Eye (tissue), 1 donor: ENCODE measurements around the gene PAX8.
A peak's percentile ranks its signal among the peaks of the same experiment; 100 is the strongest.

ENCODE experiments used
- DNase-seq: peaks from one replicate; pipeline ENCODE4 v3.0.0-alpha.2; 2015

The PAX8 gene

DNA sequence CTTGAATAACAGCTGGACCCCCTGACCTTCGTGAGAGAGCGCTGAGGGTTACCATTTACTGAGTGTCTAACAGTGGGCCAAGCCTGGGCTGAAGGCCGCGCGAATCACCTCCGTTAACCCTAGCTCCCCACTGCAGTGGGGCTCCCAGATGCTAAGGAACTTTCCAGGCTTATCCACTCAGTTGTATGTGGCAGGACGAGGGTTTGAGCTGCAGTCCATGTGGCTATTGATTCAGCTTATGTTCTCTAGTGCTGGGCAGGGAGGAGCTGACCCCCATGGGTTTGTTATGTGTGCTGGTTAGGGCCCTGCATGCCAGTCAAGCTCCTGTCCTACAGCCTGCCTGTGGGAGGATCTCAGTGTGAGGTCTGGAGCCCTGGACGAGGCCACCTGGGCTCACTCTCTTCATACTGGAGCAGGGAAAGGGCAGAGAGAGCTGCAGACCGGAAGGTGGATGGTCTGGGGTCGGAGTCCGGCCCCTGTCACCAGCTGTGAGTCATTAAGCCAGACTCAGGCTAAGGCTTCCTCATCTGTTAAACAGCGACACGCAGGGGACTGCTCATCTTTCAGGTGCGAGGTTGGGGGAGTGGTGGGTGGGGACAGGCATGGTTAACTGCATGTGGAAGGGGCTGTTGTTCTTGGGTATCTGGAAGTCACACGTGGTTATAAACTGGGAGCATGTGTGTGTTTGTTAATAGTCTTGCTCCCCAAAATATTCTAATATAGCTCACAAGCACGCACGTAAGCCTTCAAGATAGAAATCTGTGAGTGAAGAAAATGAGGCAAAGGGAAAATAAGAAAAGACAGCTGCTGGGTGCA is 98.4 kb downstream of the PAX8 start:
- no peak for DNase-seq

DNA sequence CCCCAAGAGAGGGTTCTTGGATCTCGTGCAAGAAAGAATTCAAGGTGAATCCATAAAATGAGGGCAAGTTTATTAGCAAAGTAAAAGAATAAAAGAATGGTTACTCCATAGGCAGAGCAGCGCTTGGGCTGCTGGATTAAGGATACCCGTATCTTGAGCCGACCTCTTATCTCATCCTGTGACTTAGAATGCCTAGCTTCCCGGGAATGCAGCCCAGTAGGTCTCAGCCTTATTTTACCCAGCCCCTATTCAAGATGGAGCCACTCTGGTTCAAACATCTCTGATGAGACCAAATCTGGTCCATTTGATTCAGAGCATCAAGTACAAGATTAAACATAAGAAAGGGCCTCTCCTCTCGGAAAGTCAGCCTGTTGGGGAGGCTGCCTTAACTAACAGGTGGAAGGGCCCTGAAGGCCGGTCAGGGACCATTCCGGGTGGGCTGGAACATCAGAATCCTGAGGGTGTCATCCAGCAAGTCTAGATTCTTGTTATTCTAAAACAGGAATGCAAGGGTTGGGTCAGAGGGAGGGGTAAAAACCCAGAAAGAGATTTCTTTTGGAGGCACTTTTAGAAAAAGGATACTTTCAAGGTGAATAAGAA is 99.2 kb downstream of the PAX8 start:
- DNase-seq, result no peak

DNA sequence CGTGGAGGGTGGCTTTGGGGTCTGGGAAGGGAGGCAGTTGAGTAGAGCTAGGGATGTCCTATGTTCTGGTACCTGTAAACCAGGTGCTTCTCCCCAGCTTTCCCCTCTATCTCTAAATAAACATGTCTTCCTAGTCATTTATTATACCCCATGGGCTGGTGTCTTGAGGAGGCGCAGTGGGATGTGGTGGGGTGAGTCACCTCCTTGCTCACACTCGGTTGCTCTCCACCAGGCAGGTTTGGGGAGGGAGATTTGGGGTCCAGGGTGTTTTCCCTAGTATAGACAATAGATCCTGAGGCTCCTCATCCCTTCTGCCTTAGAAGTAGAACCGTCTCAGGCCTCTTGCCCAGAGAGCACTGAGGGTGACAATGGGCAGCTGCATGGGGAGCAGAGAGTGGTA is 99.8 kb downstream of the PAX8 start:
- DNase-seq, result no peak

DNA sequence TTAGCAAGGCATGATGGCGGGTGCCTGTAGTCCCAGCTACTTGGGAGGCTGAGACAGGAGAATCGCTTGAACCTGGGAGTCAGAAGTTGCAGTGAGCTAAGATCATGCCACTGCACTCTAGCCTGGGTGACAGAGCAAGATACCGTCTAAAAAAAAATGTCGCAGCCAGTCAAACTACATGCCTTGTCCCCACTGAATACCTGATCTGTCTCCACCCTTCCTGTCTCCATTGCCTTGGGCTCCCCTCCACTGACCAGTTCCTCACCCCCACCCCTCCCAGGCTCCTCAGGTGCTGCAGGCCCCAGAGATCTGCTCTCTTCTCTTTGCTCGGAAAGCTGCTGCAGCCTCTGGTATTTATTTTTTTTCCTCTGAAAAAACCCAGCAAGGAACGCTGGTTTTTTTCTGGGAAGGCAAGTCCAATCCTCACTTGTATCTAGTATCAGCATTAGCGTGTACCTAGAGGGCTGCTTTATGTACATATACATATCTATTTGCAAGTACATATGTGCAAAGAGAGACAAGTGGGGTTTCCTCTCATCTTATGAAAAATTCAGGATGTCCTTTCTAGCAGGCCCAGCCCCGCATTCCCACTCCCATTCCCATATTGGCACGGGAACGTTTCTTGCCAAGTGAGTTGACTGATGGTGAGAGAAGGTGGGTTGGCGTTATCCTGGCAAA is 100.5 kb downstream of the PAX8 start:
- DNase-seq, result no peak

DNA sequence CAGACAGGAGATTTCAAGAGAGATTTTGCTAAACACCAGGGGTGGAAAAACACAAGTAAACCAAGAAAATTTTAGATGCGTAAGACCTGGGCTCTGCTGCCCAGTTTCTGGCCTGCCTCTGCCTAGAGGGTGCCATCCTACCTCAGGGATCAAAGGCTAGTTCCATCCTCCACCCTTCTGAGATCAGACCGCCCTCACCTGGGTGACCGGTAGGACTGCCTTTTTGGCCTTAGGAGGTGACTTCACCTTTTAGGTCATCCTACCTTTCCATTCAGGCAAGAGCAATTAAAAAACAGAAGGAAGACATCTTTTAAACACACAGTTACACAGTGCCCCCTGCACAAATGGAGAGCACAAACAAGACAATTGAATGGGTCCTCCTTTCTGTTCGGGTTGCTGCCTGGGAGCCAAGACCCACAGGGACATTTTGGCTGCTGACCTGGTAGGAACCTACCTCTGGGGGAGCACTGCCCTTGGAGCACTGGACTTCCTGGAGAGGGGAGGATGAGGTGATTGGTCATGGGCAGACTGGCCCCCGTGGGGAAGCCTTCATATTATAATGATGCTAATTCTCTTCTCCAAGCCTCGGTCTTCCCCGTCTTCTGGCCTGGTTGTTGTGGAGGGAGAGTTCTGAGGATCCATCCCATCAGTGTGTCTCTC is 101.9 kb downstream of the PAX8 start:
- DNase-seq, result no peak

DNA sequence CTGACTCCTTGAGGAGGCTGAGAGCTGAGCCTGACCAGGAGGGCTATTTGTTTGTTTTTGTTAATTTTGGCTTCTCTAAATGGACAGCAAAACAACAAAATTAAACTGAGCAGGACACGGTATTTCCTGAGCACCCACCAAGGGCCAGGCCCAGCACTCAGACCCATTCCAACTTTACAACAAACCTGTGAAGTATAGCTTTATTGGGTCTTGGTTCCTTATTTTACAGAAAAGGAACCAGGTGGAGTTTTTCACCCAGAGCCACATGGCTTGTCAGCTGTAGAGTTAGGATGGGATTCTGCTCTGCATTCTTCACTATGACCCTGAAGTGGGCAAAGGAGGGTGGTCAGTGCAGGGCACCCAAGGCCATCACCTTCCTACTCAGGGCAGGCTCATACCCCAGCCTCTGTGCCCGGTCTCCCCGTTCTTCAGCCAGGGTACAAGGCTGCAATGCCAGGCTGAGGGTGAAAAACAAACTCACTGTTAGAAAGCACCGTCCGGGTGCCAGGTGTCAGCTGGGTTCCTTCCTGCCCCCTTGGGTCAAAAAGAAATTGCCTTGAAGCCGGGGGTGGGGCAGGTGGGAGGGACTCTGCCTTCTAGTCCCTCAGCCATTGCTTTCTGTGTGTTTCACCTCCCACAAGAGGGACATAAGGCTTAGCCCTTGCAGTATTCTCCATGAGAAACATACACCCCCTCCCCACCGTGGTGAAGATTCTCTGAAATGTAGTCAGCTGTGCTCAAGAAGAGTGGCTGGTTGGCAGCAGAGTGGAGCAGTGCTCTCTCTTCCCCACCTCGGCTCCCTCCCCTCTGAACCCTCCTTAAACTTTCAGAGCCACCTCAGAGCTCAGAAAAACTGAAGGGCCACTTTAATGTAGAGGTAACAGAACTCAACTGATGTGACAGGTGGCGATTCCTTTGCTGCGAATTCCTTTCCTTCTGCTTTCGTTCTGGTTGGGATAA is 102.7 kb downstream of the PAX8 start:
- no peak for DNase-seq

DNA sequence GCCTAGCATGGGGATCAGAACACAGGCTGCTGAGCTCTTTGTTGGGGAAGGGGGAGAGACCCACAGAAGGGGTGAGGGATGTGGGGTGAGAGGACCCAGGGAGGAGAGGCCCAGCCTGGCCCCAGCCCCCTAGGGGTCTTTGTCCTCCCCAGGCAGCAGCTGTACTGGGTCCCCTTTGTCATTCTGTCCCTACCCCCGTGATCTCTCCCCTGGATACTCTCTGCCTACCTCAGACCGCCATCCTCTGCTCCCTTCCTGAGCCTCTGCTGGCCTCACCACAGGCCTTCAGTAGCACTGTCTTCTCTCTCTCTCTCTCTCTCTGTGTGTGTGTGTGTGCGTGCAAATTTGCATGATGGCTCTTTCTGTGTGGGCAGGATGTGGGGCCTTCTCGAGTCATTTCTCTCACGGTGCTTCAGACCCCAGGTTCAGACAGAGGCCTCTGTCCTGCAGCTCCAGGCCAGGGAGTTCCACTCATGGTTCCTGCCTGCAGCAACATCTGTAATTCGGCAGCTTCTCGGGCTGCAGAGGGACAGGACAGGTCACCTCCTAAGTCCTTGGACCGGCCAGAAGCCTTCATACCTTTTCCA is 103.6 kb downstream of the PAX8 start:
- DNase-seq, result peak; percentile 54

DNA sequence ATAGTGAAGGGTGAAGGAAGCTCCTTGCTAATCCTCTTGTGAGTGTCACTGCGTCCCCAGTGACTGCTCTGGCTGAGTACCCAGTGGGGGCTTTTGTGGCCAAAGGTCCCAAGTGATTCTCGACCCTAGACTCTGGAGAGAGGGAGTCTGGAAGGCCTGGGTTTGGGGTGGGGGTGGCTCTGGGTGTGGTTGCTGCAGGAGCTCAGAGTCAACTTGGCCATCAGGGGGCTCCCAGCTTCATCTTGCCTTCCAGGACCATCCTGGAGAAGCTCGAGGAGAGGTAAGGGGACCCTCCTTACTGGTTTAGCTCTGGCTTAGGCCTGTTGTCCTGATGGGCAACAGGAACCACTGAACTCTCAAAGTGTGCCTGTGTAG is 104.4 kb downstream of the PAX8 start:
- DNase-seq, result no peak

DNA sequence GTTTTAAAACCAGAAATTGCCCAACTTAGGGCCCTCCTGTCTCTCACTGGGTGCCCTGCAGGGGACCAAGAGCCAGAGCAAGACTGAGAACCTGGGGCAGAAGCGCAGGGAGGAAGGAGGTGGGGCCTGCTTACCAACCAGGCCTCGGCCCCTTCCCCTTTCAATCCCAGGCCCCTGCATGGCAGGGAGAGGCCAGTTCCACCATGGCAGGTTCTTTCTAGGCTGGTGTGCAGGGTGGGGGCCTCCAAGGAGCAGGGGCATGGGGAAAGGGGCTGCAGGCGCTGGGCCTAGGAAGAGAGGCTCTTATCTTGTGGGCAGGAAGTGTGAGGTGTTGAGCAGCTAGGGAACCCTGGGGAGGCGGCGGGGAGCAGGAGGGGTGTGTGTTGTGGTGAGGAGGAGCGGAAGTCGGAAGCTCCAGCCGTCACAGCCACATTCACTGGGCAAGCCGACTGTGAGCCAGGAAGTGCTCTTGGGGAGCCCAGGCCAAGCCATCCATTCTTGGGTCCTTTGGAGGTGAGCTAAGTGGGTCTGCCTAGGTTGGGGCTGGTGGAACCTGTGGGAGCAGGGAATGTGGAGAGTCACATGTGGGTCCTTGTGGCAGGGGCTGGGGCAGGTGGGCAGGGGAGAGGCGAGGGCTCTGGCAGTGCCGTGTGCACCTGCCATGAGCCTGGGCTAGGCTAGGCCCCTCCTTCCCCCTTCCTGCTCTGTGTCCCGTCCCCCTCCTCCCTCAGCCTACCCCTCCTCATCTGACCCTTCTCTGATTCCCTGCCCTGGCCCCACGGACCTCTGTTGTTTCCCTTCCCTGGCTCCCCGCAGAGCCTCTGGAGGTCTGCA is 105.0 kb downstream of the PAX8 start, which contains the start of gene PSD4:
Gene PSD4 (plus strand): TSS at position 430 of the 834 bp plus-strand sequence. CDS start 8,486 bp downstream, outside the sequence.
- no peak for DNase-seq

DNA sequence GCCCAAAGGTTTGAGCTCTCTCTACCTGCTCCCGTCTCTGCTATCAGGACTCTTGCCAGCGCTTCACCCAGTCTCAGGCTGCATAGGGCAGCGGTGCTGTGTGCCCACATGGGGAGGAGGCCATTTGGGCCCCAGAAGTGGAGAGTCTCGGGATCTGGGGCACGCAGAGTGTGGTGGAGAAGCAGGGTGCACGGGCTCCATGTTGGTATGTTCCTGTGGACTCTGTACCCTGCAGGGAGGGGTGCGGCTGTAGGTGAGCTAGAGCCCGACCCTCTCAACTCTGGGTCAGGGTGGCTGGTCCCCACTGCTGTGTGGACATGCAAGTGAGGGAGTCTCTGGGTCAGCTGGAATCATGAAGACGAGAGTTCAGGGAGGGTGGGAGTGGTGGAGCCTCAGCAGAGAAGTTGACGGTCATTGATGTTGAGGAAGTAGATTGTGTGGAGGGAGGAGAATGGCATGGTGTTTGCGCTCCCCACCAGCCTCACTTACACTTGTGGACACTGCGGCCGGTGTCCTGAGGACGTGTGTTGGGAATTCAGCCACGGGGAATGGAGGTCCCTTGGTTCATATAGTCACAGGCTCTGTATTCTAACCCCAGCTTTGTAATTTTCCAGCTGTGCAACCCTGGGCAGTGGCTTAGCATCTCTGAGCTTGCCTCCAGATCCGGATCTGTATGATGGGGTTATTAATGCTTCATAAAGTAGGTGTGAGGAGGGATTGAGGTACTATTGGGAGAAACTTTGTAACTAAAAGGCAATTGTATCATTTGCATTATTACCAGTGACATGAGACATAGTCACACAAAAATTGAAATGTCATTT is 105.8 kb downstream of the PAX8 start:
- no peak for DNase-seq

DNA sequence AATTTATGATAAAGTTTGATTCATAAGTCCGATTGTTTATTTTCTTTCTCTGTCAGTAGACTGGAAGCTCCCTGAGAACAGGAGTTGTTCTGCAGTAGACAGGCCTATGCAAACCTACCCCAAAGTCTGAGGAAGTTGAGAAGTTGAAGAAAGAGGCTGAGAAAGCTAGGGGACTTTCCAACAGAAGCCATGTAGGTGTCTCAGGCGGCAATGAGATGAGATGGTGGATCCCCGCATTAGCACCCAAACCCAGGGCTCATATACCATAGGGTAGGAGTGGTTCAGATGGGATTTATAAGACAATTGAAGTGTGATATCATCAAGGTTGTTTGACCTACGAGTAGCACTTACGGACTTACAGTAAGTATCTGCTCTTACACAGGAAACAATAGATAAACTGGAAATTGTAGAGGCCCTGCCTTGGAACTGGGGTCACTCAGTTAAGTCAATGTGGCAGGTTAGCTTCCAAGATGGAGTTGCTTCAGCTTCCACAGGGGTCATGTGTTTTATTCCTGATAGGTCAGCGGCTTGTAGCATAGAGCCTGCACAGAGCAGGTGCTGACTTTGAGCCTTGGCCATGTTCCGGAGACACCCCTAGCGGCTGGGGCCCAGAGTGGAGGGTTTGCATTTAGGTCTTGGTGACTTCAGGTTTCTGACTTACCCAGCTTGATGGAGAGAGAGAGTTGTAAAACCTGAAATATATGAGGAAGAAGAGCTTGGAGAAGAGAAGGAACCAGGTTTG is 107.2 kb downstream of the PAX8 start:
- no peak for DNase-seq

DNA sequence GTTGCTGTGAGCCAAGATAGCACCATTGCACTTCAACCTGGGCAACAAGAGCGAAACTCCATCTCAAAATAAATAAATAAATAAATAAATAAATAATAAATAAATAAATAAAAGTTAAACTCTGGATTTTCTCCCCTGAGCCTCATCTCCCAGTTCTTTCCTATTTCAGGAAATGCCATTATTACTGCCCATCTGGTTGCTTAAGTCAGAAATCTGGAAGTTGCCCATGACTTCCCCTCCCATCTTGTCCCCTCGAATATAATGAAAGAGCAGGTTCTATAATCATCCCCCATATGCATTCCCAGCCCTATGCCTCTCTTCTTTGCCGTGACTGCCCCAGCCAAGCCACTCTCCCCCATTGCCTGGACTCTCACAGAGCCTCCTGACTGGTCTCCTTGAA is 109.1 kb downstream of the PAX8 start:
- no peak for DNase-seq

DNA sequence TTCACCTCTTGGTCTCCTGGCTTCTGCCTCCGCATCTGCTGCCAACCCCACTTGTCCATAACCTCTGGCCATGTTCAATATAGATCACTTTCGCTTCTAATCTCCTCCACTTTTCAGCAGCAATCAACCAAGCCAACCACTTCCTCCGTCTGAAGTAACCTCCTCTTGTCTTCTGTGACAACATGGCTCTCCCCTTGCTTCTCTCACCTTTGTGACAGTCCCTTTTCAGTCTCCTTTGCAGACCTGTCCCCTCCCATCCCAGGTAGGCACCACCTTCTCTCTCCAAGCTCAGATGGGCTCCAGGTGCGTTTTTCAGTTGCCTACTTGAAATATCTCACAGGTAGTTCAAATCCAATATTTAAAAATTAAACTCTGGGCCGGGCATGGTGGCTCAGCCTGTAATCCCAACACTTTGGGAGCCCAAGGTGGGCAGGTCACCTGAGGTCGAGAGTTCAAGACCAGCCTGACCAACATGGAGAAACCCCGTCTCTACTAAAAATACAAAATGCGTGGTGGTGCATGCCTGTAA is 109.7 kb downstream of the PAX8 start:
- no peak for DNase-seq

DNA sequence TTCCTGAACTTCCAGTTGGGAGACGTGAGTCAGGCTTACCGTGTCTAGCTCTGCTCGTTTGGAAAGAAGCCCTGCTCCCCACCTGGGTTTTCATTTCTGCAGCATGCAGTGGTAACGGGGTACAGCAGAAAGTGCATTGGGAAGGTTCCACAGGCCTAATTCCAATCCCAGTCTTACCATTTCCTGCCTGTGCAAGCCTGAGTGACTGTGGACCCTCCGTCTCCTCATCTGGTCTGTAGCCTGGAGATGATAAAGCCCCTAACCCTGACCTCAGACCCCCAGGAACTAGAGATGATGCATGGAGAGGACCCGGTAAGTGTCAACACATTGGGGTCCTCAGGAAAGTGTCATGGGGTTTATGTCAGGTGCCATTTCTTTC is 110.8 kb downstream of the PAX8 start:
- no peak for DNase-seq

DNA sequence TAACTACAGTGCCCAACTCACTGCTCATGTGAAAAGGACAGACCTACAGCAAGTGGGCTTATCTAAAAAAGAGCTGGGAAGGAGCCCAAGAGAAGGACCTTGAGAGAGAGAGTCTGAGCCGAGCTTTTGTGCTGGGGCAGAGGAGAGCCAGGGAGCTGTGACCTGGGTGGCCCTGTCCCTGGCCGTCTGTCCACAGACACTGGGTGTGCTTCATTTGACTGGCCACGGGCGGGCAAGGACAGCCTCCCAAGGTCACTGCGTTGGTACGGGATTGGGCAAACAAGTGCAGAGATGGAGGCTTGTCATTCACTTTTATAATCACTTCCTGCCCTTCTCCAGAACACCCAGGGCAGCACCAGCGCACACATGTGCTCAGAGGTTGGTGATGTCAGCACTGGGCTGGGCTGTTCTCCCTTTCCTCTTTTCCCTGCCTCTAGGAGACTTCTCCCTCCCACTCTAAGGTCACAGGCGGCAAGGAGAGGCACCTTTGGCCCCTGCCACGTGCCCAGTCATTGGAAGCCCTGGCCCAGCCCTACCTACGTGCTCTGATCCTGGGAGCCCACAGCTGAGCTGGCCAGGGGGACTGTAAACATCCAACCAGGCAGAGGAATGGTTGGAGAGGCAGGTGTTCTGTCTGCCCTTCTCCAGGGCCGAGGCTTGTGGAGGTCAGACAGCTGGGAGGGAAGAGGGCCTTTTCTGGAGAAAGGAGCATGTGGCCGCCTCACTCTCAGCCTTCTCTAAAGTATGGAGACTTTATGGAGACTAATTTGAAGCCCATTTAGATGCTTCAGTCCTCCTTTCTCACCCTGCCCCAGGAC is 111.4 kb downstream of the PAX8 start:
- DNase-seq, result no peak

DNA sequence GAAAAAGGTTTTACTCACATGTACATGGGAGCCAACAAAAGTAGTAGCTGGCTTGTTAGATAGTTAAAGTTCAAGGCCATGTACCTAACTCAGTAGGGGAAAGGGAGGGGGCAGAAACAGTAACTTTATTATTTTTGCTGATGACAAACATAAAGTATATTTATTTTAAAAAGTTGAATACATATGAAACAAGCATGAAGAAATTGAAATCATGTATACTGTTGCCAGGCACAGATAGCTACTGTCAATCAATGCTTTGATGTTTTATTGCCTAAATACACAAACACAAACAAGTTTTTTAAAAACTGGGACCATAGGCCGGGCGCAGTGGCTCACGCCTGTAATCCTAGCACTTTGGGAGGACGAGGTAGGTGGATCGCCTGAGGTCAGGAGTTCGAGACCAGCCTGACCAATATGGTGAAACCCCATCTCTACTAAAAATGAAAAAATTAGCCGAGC is 112.5 kb downstream of the PAX8 start:
- no peak for DNase-seq
